Measurements from ENCODE around the gene INSR.
A peak's percentile ranks its signal among the peaks of the same experiment; 100 is the strongest.
"Not testable (repeated sequence)": the region's sequence is repeated elsewhere in the genome, so short reads cannot be mapped to it uniquely, and the experiment has no call there.

The INSR gene

DNA sequence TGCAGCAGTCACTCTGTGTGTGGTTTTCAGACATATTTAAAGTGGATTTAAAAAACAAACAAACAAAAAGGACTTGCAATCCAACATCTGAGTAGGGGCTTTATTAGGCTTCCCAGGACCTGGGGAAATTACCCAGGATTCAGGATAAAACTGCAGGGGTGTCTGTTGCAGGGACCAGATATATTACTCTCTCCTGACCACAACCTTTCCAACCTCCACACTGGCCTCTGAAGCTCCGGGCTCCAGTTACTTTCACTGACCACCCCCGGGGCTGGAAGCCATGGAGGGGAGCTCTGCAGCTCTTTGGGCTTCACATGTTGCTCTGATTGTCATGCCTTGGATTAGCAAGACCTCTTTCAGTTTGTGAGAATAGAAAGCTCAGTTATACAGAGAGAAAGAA lies 75.2 kb downstream of the INSR start:
- no peak for DNase-seq

DNA sequence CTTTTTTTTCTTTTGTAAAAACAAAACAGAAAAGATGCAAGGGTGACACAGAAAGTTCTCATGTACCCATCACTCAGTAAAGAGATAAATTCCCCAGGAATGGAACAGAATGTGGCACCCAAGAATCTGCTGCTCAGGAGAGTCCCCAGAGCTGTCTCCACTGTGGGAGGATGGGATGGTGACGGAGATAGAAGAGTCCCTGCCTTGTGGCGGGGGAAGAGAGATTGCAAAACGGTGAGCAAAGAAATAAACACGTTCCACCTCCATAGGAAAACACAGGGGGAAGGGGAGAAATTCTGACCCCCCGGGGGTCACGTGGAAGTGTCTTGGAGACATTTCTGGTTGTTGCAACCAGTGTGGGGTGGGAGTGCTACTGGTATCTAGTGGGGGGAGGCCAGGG lies 76.4 kb downstream of the INSR start:
- no peak for DNase-seq

DNA sequence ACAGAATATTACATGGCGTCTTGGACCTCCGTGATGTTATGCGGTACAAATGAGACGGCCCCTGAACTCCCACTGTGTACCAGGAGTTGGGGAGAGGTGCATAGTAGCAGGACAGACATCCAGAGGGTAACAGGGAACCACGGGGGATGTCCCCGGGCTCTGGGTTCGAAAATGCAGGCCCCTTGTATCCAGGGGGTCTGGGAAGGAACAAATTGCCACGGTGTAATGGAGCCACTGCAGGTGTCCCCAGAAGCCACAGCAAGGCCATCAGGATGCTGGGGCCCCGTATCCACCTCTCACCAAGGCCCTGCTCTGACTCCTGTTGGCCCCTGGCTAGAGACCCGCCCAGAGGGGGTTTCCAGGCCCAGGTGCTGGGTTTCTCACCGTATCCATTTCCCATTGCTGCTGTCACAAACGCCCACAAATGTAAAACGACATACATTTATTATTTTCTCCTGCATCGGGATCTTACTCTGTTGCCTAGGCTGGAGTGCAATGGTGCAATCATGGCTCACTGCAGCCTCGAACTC lies 77.8 kb downstream of the INSR start:
- no peak for DNase-seq

DNA sequence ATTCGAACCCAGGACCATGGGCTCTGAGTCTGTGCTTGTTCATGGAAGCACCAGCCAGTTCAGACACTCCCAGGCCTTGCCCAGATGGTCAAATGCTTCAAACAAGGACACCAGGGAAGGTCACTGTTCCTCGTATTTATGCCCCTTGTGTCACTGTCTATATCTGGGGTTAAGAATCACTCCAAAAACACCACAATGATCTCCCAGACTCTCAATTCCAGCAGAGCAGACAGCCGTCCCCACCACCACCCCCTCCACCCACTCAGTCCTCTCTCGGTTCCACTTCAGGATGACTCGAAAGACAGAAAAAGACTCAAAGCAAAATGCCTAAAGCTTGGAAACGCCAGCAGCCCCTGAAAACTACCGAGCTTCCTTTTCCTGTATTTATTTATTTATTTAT lies 79.0 kb downstream of the INSR start:
- no peak for DNase-seq

DNA sequence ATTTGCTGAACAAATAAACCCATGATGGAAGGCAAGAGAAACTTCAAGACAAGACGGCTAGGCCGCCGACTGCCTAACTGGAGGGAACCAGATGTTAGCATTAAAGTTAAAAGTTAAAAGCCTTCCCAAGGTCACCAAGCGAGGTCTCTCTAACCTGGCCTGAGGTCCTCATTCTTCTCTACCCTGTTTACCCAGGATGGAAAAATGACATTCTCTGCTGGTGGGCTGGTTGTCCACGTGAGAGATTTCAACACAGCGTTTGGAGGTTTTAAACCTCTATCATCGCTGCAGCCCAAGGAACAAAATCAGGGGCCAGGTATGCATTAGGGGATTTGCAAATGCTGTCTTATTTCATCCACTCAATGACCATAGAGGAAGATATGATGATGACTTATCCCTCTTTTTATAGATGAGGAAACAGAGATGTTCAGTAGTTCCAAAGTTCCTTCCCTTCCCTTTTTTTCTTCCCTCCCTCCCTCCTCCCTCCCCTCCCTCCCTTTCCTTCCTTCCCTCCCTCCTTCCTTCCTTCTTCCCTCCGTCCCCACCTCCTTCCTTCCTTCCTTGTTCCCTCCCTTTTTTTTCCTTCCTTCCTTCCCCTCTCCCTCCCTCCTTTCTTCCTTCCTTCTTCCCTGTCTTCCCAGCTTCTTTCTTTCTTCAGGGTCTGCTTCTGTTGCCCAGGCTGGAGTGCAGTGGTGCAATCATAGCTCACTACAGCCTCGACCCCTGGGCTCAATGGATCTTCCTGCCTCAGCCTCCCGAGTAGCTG lies 79.7 kb downstream of the INSR start:
- DNase-seq, result no peak

DNA sequence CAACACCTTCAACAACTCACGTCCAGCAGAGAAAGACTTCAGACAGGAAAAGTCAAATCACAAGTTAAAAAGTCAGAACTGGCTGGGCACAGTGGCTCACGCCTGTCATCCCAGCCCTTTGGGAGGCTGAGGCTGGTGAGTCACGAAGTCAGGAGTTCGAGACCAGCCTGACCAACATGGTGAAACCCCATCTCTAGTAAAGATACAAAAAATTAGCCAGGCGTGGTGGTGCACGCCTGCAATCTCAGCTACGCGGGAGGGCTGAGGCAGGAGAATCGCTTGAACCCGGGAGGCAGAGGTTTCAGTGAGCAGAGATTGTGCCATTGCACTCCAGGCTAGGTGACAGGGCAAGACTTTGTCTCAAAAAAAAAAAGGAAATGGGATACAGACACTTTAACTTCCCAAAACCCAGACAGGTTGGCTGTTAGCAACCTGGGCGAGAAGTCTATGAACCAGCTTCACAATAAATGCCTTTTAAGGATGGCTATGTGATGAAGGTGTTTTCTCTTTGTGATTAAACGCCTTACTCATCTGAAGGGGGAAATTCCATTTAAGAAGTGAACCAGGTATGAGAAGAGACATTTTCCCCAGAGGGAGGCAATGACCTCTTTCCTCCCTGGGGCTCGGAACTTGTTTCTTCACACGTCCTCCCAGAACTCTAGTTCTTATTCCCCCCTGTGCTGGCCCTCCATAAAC lies 80.4 kb downstream of the INSR start:
- DNase-seq, result no peak

DNA sequence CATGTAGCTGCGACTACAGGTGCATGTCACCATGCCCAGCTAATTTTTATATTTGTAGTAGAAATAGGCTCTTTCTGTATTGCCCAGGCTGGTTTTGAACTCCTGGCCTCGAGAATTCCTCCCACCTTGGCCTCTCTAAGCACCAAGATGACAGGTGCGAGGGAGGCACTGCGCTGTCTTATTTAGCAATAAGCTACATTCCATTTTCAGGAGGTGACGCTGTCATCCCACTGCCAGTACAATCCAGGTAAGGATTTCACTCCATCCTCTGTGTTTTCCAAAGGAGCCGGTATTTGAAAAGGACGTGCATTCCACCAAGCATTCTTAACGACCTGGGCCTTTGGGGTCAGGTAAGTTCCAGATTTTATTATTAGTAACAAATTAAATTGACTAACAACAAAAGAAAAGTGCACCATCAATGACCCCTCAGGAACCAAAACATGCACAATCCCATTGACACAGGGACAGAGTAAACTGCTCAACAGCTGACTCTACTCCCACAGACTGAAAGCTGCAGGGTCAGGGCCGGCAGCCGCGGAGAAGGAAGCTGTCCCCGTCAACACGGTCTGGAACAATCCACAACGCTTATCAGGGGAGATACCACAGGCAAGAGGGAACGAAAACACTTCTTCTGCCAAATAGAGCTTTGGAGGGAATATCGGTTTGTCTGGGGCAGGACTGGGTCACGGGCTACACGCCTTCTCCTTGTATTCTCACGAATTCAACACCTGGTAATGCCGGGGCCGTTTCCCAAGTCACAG lies 82.8 kb downstream of the INSR start:
- no peak for DNase-seq

DNA sequence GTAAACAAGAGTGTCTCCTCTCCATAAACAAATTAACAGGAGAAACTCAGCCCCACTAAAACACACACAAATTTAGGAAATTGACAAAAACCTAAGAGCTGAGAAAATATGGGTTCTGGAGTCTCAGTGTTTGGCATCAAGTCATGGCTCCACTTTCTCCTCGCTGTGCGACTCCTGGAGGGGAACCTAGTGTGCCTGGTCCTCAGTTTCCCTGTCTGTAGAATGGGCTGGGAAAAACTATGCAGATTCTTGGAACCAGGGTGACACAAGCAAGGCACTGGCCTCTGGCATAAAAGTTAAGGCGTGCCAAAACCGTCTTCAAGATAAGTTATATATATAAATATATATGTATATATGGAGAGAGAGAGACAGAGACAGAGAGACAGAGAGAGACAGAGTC lies 83.9 kb downstream of the INSR start:
- DNase-seq, result no peak

DNA sequence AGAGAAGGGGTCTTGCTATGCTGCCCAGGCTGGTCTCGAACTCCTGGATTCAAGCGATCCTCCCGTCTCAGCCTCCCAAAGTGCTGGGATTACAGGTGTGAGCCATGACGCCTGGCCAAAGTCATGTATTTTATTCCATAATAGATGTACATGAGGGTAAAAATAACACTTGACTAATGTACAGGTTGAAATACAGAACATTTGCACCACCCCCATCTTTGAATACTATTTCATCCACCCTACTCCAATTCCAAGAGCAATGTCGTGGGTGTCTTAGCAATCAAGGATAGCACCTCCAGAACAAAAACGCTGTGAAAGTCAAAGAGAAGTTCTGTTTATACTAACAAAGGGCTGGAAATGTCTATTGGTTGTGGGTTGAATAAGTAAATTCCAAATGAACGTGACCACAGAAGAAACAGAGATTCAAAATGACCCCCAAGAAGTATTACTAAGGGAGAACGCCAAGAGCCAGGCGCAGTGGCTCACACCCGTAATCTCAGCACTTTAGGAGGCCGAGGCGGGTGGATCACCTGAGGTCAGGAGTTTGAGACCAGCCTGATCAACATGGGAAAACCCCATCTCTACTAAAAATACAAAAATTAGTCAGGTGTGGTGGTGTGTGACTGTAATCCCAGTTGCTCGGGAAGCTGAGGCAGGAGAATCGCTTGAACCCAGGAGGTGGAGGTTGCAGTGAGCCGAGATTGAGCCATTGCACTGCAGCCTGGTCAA lies 84.5 kb downstream of the INSR start:
- DNase-seq, result not testable (repeated sequence)

DNA sequence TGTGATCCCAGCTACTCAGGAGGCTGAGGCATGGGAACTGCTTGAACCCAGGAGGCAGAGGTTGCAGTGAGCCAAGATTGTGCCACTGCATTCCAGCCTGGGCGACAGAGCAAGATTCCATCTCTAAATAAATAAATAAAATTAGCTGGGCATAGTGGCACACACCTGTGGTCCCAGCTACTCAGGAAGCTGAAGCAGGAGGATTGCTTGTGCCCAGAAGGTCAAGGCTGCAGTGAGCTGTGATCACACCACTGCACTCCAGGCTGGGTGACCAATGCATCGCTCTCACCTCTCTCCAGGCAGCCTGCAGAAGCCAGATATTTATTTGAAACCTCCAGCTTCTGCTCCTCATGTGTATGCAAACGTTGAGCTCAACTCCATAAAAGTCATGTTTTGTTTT lies 85.2 kb downstream of the INSR start:
- DNase-seq, result not testable (repeated sequence)

DNA sequence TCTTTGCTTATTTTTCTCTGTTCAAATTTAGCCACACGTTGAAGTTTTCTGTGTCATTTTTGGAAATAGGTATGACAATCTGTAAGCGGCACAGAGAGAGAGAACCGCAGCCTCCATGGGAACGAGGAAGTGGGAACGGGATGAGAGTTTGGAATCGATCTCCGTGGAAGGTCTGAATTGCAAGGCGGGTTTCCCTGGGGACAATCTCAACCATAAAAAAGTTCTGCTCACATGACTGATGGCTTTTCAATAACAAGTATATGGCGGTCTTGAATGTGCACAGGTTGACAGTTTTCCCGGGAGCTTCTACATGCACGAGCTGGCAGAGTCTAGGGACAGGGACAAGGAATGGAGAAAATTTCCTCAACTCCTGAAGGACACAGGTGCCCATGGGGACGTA lies 90.9 kb downstream of the INSR start:
- no peak for DNase-seq

DNA sequence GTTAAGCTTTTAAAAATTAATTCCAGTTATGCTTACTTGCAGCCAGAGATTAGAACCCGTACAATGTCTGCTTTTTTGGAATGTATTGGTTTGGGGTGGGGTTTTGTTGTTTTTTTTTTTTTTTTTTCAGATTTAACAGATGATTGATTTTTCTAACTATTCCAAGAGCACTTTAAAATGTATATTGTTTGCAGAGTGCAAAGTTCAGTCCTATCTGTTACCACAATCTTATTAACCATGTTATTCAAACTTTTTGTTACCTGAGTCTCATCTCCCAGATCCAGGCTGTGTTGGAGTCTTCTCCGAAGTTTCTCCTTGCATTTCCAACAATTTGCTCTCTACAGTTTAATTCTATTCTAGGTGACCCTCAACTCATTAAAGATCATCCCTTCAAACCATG lies 91.3 kb downstream of the INSR start:
- DNase-seq, result no peak

DNA sequence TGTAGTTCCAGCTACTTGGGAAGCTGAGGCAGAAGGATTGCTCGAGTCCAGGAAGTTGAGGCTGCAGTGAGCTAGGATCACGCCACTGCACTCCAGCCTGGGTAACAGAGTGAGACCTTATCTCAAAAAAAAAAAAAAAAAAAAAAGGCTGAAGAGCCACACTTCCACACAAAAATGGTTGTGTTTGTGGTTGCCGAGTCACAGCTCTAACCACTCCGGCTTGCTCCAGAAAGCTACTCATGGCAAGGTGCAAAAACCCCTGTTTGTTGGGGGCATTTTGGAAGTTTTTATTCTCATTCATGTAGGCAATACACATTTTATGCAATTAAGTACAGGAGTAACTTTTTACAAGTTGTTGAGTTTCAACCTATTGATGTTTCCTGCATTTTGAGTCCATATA lies 93.5 kb downstream of the INSR start:
- DNase-seq, result no peak

DNA sequence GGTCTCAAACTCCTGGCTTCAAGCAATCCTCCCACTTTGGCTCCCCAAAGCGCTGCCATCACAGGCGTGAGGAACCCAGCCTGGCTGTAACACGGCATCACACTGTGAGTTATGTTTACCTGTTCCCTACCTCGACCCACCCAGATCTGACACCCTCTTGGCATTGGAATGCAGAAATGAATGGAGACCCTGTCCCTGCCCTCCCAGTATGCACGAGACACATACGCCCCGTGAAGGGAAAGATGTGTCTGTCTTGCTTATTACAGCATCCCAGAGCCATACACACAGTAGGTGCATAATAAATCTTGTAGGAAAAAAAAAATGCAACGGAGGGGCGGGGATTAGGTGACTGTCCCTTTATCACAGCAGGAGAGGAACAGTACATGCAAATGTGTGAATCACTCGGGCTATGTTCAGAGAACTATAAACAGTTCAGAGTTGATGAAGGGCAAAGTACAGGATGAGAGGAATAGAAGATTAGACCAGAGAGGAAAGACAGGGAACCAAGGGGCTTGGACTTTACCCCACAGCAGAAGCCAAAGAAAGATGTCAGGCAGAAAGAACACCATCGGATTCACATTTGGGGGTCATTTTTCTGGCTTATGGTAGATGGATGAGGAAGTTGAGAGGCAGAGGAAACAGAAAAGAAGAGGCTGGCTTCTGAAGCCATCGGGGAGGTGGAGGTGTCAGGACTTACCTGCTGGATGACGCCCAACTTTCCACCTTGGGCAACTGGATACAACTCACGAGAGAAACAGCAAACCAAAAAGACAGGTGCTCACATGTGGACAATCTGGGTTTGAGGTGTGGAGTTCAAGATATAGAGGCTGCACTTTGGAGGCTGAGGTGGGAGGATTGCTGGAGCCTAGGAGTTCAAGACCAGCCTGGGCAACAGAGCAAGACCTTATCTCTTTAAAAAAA lies 94.3 kb downstream of the INSR start:
- no peak for DNase-seq

DNA sequence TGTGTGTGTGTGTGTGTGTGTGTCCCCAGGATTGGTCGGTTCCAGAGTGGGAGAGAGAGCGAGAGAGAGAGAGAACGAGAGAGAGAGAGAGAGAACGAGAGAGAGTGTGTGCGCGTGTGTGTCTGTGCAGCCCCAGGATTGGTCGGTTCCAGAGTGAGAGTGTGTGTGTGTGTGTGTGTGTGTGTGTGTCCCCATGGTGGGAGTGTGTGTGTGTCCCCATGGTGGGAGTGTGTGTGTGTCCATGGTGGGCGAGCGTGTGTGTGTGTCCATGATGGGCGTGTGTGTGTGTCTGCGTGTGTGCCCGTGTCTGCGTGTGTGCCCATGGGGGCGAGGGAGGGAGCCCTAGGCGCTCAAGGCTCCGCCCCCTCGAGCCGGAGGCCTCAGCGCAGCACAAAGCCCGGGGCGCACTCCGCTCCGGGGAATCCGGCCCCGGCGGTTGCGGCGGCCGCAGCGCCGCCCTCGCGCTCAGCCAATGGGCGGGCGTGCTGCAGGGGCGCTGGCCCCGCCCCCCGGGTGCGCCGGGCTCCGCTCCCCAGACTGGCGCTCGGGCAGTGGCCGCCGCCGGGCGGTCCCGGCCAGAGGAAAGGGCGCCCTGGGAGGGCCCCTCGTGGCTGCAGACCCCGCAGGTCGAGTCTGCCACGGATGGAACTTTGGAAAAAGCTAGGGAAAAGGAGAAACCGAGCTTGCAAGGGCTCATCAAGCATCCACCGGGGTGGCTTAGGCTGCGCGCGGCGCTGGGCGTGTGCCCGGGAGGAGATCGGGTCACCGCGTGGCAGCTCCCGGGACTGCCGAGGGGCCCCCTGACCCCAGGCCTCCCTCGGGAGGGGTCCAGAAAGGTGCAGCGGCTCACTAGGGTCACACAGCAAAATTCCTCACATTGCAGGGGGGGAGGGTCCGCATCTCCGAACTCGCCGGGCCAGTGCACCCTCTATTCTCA lies 96.2 kb downstream of the INSR start:
- DNase-seq, result peak; percentile 80

DNA sequence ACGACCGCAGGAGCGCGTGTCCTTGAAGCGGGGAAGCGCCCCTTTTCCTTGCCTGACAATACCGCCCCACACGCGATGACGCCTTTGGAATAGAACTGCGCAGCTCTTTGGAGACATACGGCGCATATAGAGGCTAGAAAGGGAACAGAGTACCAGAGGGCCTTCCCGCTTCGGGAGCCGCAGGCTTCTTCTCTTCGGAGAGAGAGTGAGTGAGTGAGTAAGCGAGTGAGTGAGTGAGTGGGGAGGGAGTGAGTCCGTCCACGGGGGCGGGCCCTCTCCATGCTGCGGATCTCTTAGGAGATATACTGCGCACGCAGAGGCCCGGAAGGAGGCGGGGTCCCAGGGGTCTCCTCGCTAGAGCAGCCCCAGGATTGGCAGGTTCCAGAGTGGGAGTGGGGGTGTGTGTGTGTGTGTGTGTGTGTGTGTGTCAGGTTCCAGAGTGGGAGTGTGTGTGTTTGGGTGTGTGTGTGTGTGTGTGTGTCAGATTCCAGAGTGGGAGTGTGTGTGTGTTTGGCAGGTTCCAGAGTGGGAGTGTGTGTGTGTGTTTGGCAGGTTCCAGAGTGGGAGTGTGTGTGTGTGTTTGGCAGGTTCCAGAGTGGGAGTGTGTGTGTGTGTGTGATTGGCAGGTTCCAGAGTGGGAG lies 97.0 kb downstream of the INSR start:
- peak; percentile 69 for DNase-seq

DNA sequence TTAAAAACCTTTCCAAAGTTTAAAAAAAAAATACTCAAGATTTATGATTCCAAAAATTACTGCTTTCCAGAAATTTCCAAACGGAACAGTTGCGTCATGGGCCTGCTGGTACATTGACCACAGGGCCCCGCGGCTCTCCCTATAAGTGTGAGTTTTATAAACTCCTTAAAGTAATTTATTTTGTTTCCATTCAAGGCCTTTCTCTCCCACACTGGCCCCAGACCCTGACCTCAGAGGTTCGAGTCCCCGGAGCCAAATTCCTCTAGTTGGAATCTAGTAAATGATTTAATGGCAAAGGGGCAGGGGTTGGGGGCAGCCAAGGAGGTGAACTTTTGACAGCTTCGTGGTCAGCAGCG lies 97.5 kb downstream of the INSR start:
- no peak for DNase-seq

DNA sequence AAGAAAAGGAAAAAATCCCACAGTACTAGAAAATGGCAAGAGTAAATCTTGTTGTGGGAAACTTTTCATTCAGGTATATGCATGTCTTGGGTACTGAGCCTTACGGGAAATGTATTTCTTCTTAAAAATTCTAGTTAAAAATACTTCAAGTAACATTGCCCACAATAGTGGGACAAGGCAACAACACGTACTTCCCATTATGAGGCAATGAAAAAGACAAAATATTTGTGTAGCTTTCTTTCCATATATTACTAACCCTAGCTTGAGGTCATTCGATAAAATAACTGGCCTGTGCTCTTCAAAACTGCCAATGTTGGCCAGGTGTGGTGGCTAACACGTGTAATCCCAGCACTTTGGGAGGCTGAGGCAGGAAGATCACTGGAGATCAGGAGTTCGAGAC lies 99.2 kb downstream of the INSR start:
- no peak for DNase-seq

DNA sequence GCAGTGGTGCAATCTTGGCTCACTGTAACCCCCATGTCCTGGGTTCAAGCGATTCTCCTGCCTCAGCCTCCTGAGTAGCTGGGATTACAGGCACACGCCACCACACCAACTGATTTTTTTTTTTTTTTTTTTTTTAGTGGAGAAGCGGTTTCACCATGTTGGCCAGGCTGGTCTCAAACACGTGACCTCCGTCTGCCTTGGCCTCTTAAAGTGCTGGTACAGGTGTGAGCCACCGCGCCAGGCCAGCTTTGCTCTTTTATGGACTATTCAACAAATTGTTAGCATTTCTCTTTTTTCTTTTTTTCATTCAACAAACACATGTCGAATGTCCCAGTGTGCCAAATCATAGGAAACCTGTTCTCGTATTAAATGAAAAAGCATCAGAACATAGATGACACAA lies 99.6 kb downstream of the INSR start:
- DNase-seq, result no peak

All from T-helper 9 cell (primary cell).